Trophoblast cell (in vitro differentiated cells and primary cell): ENCODE measurements around the gene CEL.

ENCODE experiments used
- DNase-seq, 2 donors: peaks; one replicate each; pipeline ENCODE4 v3.0.0-alpha.2; 2016
- H2AFZ ChIP-seq: 2 replicates; pipeline ENCODE4 v1.6.1; 2013; ENCODE audit warnings: low read length, moderate library complexity, mild to moderate bottlenecking; ENCODE audit not compliant: insufficient read depth, poor library complexity
- H2AK5ac ChIP-seq: 2 replicates; pipeline ENCODE4 v1.6.1; 2013; ENCODE audit warnings: mild to moderate bottlenecking, low read length
- H2BK120ac ChIP-seq: 2 replicates; pipeline ENCODE4 v1.6.1; 2013; ENCODE audit warnings: low read length, mild to moderate bottlenecking, moderate library complexity; ENCODE audit not compliant: insufficient read depth, poor library complexity
- H2BK12ac ChIP-seq: 2 replicates; pipeline ENCODE4 v1.6.1; 2013; ENCODE audit warnings: mild to moderate bottlenecking, low read length, moderate library complexity
- H2BK5ac ChIP-seq: 2 replicates; pipeline ENCODE4 v1.6.1; 2013; ENCODE audit warnings: low read length, low read depth, moderate library complexity, mild to moderate bottlenecking; ENCODE audit not compliant: poor library complexity
- H3K14ac ChIP-seq: 2 replicates; pipeline ENCODE4 v1.6.1; 2013; ENCODE audit warnings: mild to moderate bottlenecking, low read length
- H3K18ac ChIP-seq: 2 replicates; pipeline ENCODE4 v1.6.1; 2013; ENCODE audit warnings: mild to moderate bottlenecking, low read length
- H3K23ac ChIP-seq: 2 replicates; pipeline ENCODE4 v1.6.1; 2013; ENCODE audit warnings: low read length
- H3K27ac ChIP-seq: 2 replicates; pipeline ENCODE4 v1.5.1; 2013; ENCODE audit warnings: low read depth, mild to moderate bottlenecking, inconsistent platforms, low read length, moderate library complexity
- H3K27me3 ChIP-seq: 2 replicates; pipeline ENCODE4 v1.6.1; 2013; ENCODE audit warnings: inconsistent platforms, mild to moderate bottlenecking, low read length, moderate library complexity; ENCODE audit not compliant: insufficient read depth
- H3K36me3 ChIP-seq, 2 experiments: 1 replicate in 1 of 2; 2 replicates in 1 of 2; pipeline ENCODE4 v1.6.1; 2013; ENCODE audit warnings: low read length in 2 of 2, mild to moderate bottlenecking in 2 of 2, moderate library complexity in 1 of 2; ENCODE audit not compliant: insufficient read depth in 2 of 2, control insufficient read depth in 1 of 2
- H3K4ac ChIP-seq: 2 replicates; pipeline ENCODE4 v1.6.1; 2013; ENCODE audit warnings: low read depth, mild to moderate bottlenecking, low read length, moderate library complexity
- H3K4me1 ChIP-seq, 2 experiments: 1 replicate in 1 of 2; 2 replicates in 1 of 2; pipeline ENCODE4 v1.6.1; 2013; ENCODE audit warnings: low read length in 2 of 2, mild to moderate bottlenecking in 2 of 2, moderate library complexity in 1 of 2; ENCODE audit not compliant: insufficient read depth in 2 of 2, control insufficient read depth in 1 of 2
- H3K4me2 ChIP-seq: 2 replicates; pipeline ENCODE4 v1.6.1; 2013; ENCODE audit warnings: inconsistent platforms, mild to moderate bottlenecking, low read length, moderate library complexity
- H3K4me3 ChIP-seq: 2 replicates; pipeline ENCODE4 v1.5.1; 2013; ENCODE audit warnings: mild to moderate bottlenecking, low read depth, low read length, inconsistent platforms
- H3K79me1 ChIP-seq: one replicate; pipeline ENCODE4 v1.6.1; 2013; ENCODE audit warnings: low read length
- H3K79me2 ChIP-seq: 2 replicates; pipeline ENCODE4 v1.6.1; 2013; ENCODE audit warnings: low read length, mild to moderate bottlenecking; ENCODE audit not compliant: control insufficient read depth, insufficient read depth, poor library complexity
- H3K9ac ChIP-seq: 2 replicates; pipeline ENCODE4 v1.6.1; 2013; ENCODE audit warnings: mild to moderate bottlenecking, low read length
- H3K9me3 ChIP-seq: 2 replicates; pipeline ENCODE4 v1.6.1; 2013; ENCODE audit warnings: low read depth, mild to moderate bottlenecking, control low read depth, inconsistent platforms, low read length; ENCODE audit not compliant: insufficient read depth
- H4K12ac ChIP-seq: 2 replicates; pipeline ENCODE4 v1.6.1; 2013; ENCODE audit warnings: low read depth, mild to moderate bottlenecking, low read length, moderate library complexity
- H4K8ac ChIP-seq: 2 replicates; pipeline ENCODE4 v1.6.1; 2013; ENCODE audit warnings: low read depth, mild to moderate bottlenecking, low read length, moderate library complexity
- H4K91ac ChIP-seq: one replicate; pipeline ENCODE4 v1.6.1; 2013; ENCODE audit warnings: low read depth, mild to moderate bottlenecking, low read length, moderate library complexity
- WGBS: extraction: QIAGEN DNeasy Blood & Tissue Kit; methylation state at CpG from one replicate; pipeline ENCODE4 v1.1.7; 2013; ENCODE audit warnings: missing lambda C conversion rate; ENCODE audit not compliant: insufficient read length, insufficient coverage; ENCODE audit errors: extremely low coverage; 5-methylcytosine and 5-hydroxymethylcytosine counted together

Gene CEL

DNA sequence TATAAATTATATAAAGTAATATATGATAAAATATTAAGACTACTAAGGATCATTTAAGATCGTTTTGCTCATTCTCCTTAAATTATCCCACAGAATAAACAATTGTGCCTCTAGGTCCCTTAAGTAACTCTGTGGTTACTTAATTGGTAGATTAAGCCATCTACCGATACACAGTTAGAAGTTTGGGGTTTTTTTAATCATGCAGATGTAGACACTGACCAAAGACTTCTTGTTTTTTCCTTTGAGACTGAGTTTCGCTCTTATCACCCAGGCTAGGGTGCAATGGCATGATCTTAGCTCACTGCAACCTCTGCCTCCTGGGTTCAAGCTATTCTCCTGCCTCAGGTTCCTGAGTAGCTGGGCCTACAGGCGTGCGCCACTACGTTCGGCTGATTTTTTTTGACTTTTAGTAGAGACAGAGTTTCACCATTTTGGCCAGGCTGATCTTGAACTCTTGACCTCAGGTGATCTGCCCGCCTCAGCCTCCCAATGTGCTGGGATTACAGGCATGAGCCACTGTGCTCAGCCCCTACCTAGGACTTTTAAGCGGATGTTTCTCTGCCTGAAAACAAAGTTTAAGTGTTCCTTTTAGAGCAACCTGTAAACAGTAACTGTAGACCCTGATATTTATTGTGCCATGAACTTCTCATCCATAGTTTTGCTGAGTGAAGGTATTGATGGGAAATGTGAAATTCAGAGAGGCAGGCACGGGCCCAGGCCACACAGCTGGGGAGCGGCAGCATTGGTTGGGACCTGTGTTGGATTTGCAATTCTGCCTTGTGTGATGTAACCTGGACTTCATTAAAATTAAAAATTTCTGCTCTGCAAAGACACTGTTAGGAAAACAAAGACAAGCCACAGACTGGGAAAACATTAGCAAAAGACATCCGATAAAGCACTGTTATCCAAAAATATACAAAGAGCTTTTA lies 11.6 kb downstream of the CEL start:
- Histone ChIP-seq H3K4me1 (no peaks in the 10 kb centered on the region), H3K36me3 (no peaks in the 10 kb centered on the region), H3K9me3 (no peaks in the 10 kb centered on the region), H2AFZ (no peak overlapping the region), H3K9ac (no peak overlapping the region), H2BK120ac (no peak overlapping the region), H3K23ac (no peak overlapping the region), H3K18ac (no peak overlapping the region), H2BK12ac (no peak overlapping the region), H4K12ac (no peak overlapping the region), H3K27ac (no peak overlapping the region), H3K4me3 (no peak overlapping the region), H2AK5ac (no peak overlapping the region), H3K79me2 (no peaks in the 10 kb centered on the region), H3K27me3 (no peaks in the 10 kb centered on the region), H3K4me2 (no peak overlapping the region), H4K8ac (no peak overlapping the region), H3K79me1 (no peaks in the 10 kb centered on the region), H4K91ac (no peak overlapping the region), H3K4ac (no peak overlapping the region), H3K14ac (no peak overlapping the region), H2BK5ac (no peak overlapping the region)
- DNase-seq: no peak
- no CpG with 5 or more reads among the region's 12 CpGs for WGBS

DNA sequence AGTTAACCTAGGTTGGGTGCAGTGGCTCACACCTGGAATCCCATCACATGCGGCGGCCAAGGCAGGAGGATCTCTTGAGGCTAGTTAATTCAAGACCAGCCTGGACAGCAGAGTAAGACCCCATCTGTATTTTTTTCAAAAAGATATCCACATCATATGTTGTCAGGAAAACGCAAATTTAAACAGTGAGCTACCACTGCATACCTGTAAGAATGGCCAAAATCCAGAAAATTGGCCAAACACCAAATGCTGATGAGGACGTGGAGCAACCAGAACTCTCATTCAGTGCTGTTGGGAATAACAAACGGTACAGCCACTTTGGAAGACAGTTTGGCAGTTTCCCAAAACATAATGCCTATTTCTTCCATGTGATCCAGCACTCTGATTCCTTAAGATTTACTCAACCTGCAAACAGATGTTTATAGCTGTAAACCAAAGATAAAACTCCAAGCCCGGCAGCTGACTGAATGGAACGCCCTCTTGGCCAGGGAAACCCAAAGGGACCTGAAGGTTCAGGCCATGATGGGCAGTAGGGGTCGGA lies 12.4 kb downstream of the CEL start:
- H3K9ac ChIP-seq: no peak overlapping the region
- no peak overlapping the region for H2BK12ac ChIP-seq
- no peaks in the 10 kb centered on the region for H3K79me1 ChIP-seq
- no peaks in the 10 kb centered on the region for H3K27me3 ChIP-seq
- WGBS: no CpG with 5 or more reads among the region's 8 CpGs
- H3K79me2 ChIP-seq: no peaks in the 10 kb centered on the region
- no peaks in the 10 kb centered on the region for H3K4me1 ChIP-seq
- no peak overlapping the region for H3K4me2 ChIP-seq
- no peak overlapping the region for H4K91ac ChIP-seq
- H2BK120ac ChIP-seq: no peak overlapping the region
- H2BK5ac ChIP-seq: no peak overlapping the region
- H2AK5ac ChIP-seq: no peak overlapping the region
- H3K23ac ChIP-seq: no peak overlapping the region
- H3K27ac ChIP-seq: no peak overlapping the region
- H4K12ac ChIP-seq: no peak overlapping the region
- no peak overlapping the region for H3K4ac ChIP-seq
- H3K14ac ChIP-seq: no peak overlapping the region
- H3K36me3 ChIP-seq: no peaks in the 10 kb centered on the region
- H4K8ac ChIP-seq: no peak overlapping the region
- H3K4me3 ChIP-seq: no peak overlapping the region
- no peak for DNase-seq
- no peak overlapping the region for H2AFZ ChIP-seq
- no peaks in the 10 kb centered on the region for H3K9me3 ChIP-seq
- no peak overlapping the region for H3K18ac ChIP-seq

DNA sequence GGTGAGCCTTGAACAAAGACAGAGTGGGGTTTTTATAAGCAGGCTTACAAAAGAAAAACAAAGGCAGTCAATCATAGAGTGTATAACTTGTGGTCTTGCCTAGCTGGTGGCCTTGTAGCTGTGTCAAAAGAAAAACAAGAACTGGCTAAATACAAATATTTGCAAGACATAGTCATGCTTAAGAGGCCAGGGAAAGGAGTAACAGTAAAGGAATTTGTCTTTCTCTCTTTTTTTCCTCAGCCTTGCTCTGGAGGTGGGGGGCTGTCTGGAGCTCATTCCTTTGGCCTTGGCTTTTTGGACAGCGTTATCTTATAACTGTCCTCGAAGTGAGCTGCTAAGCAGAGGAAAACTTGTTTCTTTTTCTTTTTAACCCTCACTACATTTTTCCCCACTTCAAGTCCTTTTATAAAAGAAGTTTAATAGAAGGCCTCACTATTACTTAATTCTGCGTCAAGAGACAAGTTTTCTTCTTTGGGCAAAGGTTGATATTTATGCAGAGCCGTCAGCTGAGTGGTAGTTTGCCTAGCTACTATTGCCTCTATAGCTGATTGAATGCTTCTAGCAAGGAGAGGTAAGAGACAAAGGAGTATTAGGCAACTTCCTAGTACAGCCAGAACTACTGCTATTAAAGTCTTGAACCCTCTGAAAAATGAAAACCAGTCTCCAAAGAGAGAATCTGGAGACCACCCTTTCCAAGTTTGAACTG lies 14.3 kb downstream of the CEL start:
- Histone ChIP-seq H3K23ac (no peak overlapping the region), H3K14ac (no peak overlapping the region), H3K9ac (no peak overlapping the region), H3K4me1 (no peaks in the 10 kb centered on the region), H2AK5ac (no peak overlapping the region), H3K4ac (no peak overlapping the region), H3K9me3 (no peaks in the 10 kb centered on the region), H2BK120ac (no peak overlapping the region), H4K91ac (no peak overlapping the region), H3K79me2 (no peaks in the 10 kb centered on the region), H2BK5ac (no peak overlapping the region), H2BK12ac (no peak overlapping the region), H3K27me3 (no peaks in the 10 kb centered on the region), H4K12ac (no peak overlapping the region), H3K27ac (peak overlapping the region; percentile 14), H3K79me1 (no peaks in the 10 kb centered on the region), H2AFZ (no peak overlapping the region), H4K8ac (no peak overlapping the region), H3K4me2 (peak overlapping the region; percentile 30), H3K36me3 (no peaks in the 10 kb centered on the region), H3K18ac (no peak overlapping the region), H3K4me3 (no peak overlapping the region)
- peak in 1 of 2 donors; percentile 46 for DNase-seq
- WGBS: no CpG with 5 or more reads among the region's 4 CpGs

DNA sequence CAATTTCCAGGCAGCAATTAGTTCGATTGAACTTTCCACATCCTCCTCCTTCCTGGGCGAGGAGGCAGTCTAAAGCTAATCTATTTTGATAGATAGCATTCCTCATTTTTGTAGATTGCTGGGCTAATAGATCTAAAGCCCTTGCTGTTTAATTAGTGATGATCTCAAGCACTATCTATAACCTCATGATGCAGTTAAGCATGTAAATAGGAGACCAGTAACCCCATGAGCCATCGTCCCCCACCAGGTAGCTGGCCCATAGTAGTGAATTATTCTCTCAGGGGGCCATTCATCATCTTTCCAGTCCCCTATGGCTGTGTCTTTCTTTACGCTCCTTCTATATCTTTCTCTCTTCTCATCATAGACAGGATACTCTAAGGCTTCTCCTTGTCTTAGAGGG lies 14.9 kb downstream of the CEL start:
- Histone ChIP-seq H3K23ac (no peak overlapping the region), H3K4me3 (no peak overlapping the region), H2BK120ac (no peak overlapping the region), H3K14ac (no peak overlapping the region), H3K79me1 (no peaks in the 10 kb centered on the region), H4K12ac (no peak overlapping the region), H3K27ac (no peak overlapping the region), H4K8ac (no peak overlapping the region), H3K4me2 (no peak overlapping the region), H3K36me3 (no peaks in the 10 kb centered on the region), H2AK5ac (no peak overlapping the region), H3K4me1 (no peaks in the 10 kb centered on the region), H3K9me3 (no peaks in the 10 kb centered on the region), H4K91ac (no peak overlapping the region), H2BK5ac (no peak overlapping the region), H3K79me2 (no peaks in the 10 kb centered on the region), H3K27me3 (no peaks in the 10 kb centered on the region), H2AFZ (no peak overlapping the region), H3K9ac (no peak overlapping the region), H3K18ac (no peak overlapping the region), H3K4ac (no peak overlapping the region), H2BK12ac (no peak overlapping the region)
- no peak for DNase-seq
- WGBS: no CpG with 5 or more reads among the region's 4 CpGs
